HepG2 (cell line): ENCODE data around the gene ZSCAN2.

Source experiments
- FOXK1 ChIP-seq: sonication (generic); formaldehyde crosslinking; IDR thresholded peaks from 2 replicates; pipeline ENCODE4 v1.4.0; 2020; ENCODE audit warnings: low read depth, missing genetic modification reagents, borderline replicate concordance
- NR2C2 ChIP-seq: sonication (generic); formaldehyde crosslinking; IDR thresholded peaks from 2 replicates; pipeline ENCODE4 v1.4.0; 2020; ENCODE audit warnings: missing genetic modification reagents, mild to moderate bottlenecking, moderate library complexity, borderline replicate concordance
- SOX6 ChIP-seq, 2 experiments: fragments of 450-650 bp in 1 of 2; sonication (generic) in 1 of 2; formaldehyde crosslinking in 1 of 2; IDR thresholded peaks; 2 replicates each; pipeline versions ENCODE4 v1.4.0 to v1.6.1; 2017 to 2020; ENCODE audit warnings: antibody characterized with exemption in 1 of 2, mild to moderate bottlenecking in 1 of 2, missing genetic modification reagents in 1 of 2
- ZFP91 ChIP-seq: sonication (generic); formaldehyde crosslinking; IDR thresholded peaks from 2 replicates; pipeline ENCODE4 v1.9.0; 2022; ENCODE audit warnings: missing genetic modification reagents, mild to moderate bottlenecking, borderline replicate concordance
- TF ChIP-seq, protein P1 (sequence below): sonication (generic); formaldehyde crosslinking; IDR thresholded peaks from 2 replicates; pipeline ENCODE4 v1.5.0; 2020; ENCODE audit warnings: mild to moderate bottlenecking, missing genetic modification reagents, moderate library complexity

- TF ChIP-seq NR2C2 (CRISPR knock-in tag): no peak
- TF ChIP-seq, protein P1, sequence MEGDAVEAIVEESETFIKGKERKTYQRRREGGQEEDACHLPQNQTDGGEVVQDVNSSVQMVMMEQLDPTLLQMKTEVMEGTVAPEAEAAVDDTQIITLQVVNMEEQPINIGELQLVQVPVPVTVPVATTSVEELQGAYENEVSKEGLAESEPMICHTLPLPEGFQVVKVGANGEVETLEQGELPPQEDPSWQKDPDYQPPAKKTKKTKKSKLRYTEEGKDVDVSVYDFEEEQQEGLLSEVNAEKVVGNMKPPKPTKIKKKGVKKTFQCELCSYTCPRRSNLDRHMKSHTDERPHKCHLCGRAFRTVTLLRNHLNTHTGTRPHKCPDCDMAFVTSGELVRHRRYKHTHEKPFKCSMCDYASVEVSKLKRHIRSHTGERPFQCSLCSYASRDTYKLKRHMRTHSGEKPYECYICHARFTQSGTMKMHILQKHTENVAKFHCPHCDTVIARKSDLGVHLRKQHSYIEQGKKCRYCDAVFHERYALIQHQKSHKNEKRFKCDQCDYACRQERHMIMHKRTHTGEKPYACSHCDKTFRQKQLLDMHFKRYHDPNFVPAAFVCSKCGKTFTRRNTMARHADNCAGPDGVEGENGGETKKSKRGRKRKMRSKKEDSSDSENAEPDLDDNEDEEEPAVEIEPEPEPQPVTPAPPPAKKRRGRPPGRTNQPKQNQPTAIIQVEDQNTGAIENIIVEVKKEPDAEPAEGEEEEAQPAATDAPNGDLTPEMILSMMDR (CRISPR knock-in tag): no peak
- no peak for TF ChIP-seq SOX6 (IDR thresholded peaks at IDR 0.05)
- TF ChIP-seq SOX6 (CRISPR knock-in tag; IDR thresholded peaks at IDR 0.05): no peak
- no peak for TF ChIP-seq FOXK1 (CRISPR knock-in tag)
- no peak for TF ChIP-seq ZFP91 (CRISPR knock-in tag)
Measured at GRCh38 chr15:84608707-84609284, 8.0 kb downstream of the ZSCAN2 start.
